H9 (cell line): ENCODE data around the gene COG3. TPM values are rescaled to one million over a fixed set of nuclear protein-coding genes. Genes with fewer than 3 reads are reported as not detected.

Experiments used
- DNase-seq: peaks from one replicate; pipeline ENCODE4 v3.0.0-alpha.2; 2017
- H2AFZ ChIP-seq: one replicate; pipeline ENCODE4 v1.6.1; 2013; ENCODE audit warnings: mild to moderate bottlenecking, low read length, control low read depth, moderate library complexity
- H2AK5ac ChIP-seq: 2 replicates; pipeline ENCODE4 v1.6.1; 2013; ENCODE audit warnings: low read length, control low read depth, mixed read lengths; ENCODE audit not compliant: insufficient read length
- H2BK120ac ChIP-seq: one replicate; pipeline ENCODE4 v1.6.1; 2013; ENCODE audit warnings: low read depth, mild to moderate bottlenecking, low read length, control low read depth, inconsistent platforms; ENCODE audit not compliant: poor library complexity, severe bottlenecking
- H2BK12ac ChIP-seq: 2 replicates; pipeline ENCODE4 v1.6.1; 2013; ENCODE audit warnings: low read length, control low read depth, mixed read lengths, low read depth; ENCODE audit not compliant: insufficient read length
- H2BK15ac ChIP-seq: 2 replicates; pipeline ENCODE4 v1.6.1; 2013; ENCODE audit warnings: low read depth, low read length, control low read depth
- H2BK20ac ChIP-seq: one replicate; pipeline ENCODE4 v1.6.1; 2013; ENCODE audit warnings: low read depth, mild to moderate bottlenecking, low read length, control low read depth, inconsistent platforms; ENCODE audit not compliant: poor library complexity, severe bottlenecking
- H2BK5ac ChIP-seq: 2 replicates; pipeline ENCODE4 v1.6.1; 2013; ENCODE audit warnings: low read length, control low read depth, mixed read lengths; ENCODE audit not compliant: insufficient read length
- H3K14ac ChIP-seq: 2 replicates; pipeline ENCODE4 v1.6.1; 2013; ENCODE audit warnings: low read length, control low read depth; ENCODE audit not compliant: insufficient read depth
- H3K18ac ChIP-seq: 2 replicates; pipeline ENCODE4 v1.6.1; 2013; ENCODE audit warnings: low read depth, mild to moderate bottlenecking, mixed read lengths, low read length, control low read depth; ENCODE audit not compliant: insufficient read length
- H3K23ac ChIP-seq: 2 replicates; pipeline ENCODE4 v1.6.1; 2013; ENCODE audit warnings: low read length, control low read depth, mixed read lengths, low read depth; ENCODE audit not compliant: insufficient read length
- H3K23me2 ChIP-seq: 2 replicates; pipeline ENCODE4 v1.6.1; 2013; ENCODE audit warnings: low read depth, mild to moderate bottlenecking, mixed read lengths, low read length, control low read depth; ENCODE audit not compliant: insufficient read length, poor library complexity, severe bottlenecking
- H3K27ac ChIP-seq: 2 replicates; pipeline ENCODE4 v1.5.1; 2013; ENCODE audit warnings: low read length, control low read depth, mixed read lengths, low read depth; ENCODE audit not compliant: insufficient read length
- H3K27me3 ChIP-seq: 2 replicates; pipeline ENCODE4 v1.6.1; 2013; ENCODE audit warnings: low read length, control low read depth, inconsistent platforms; ENCODE audit not compliant: insufficient read depth
- H3K4ac ChIP-seq: 2 replicates; pipeline ENCODE4 v1.6.1; 2013; ENCODE audit warnings: low read depth, mild to moderate bottlenecking, control low read depth, inconsistent platforms, low read length, moderate library complexity
- H3K4me1 ChIP-seq: 2 replicates; pipeline ENCODE4 v1.6.1; 2013; ENCODE audit warnings: low read length, control low read depth, inconsistent platforms; ENCODE audit not compliant: insufficient read depth
- H3K4me2 ChIP-seq: 2 replicates; pipeline ENCODE4 v1.6.1; 2013; ENCODE audit warnings: low read length, control low read depth, mixed read lengths; ENCODE audit not compliant: insufficient read length, insufficient read depth
- H3K56ac ChIP-seq: 2 replicates; pipeline ENCODE4 v1.6.1; 2013; ENCODE audit warnings: low read depth, mild to moderate bottlenecking, mixed read lengths, low read length, control low read depth; ENCODE audit not compliant: insufficient read length
- H3K79me1 ChIP-seq: 2 replicates; pipeline ENCODE4 v1.6.1; 2013; ENCODE audit warnings: low read depth, mild to moderate bottlenecking, moderate library complexity, low read length, control low read depth, inconsistent platforms; ENCODE audit not compliant: insufficient read depth, poor library complexity, severe bottlenecking
- H3K79me2 ChIP-seq: 2 replicates; pipeline ENCODE4 v1.6.1; 2013; ENCODE audit warnings: low read length, control low read depth, inconsistent platforms; ENCODE audit not compliant: insufficient read depth
- H3K9ac ChIP-seq: 2 replicates; pipeline ENCODE4 v1.6.1; 2013; ENCODE audit warnings: low read length, control low read depth, mixed read lengths; ENCODE audit not compliant: insufficient read length; ENCODE audit errors: extremely low read depth
- H3K9me3 ChIP-seq: one replicate; pipeline ENCODE4 v1.6.1; 2013; ENCODE audit warnings: low read depth, low read length, inconsistent platforms; ENCODE audit not compliant: control insufficient read depth
- H3T11ph ChIP-seq: one replicate; pipeline ENCODE4 v1.6.1; 2013; ENCODE audit warnings: mild to moderate bottlenecking, low read length, control low read depth, inconsistent platforms
- H4K20me1 ChIP-seq: one replicate; pipeline ENCODE4 v1.6.1; 2013; ENCODE audit not compliant: control insufficient read depth, insufficient read length, insufficient read depth
- H4K5ac ChIP-seq: 2 replicates; pipeline ENCODE4 v1.6.1; 2013; ENCODE audit warnings: low read depth, mild to moderate bottlenecking, mixed read lengths, low read length, control low read depth; ENCODE audit not compliant: insufficient read length
- H4K8ac ChIP-seq: replicated peaks from 2 replicates; pipeline ENCODE4 v1.6.1; 2013; ENCODE audit warnings: low read length, control low read depth, mixed read lengths, low read depth; ENCODE audit not compliant: insufficient read length
- H4K91ac ChIP-seq: 2 replicates; pipeline ENCODE4 v1.6.1; 2013; ENCODE audit warnings: low read depth, mild to moderate bottlenecking, moderate library complexity, mixed read lengths, low read length, control low read depth; ENCODE audit not compliant: insufficient read length
- H3K27ac Mint-ChIP-seq, 3 experiments: 2 replicates in 2 of 3; 3 replicates in 1 of 3; pipeline ENCODE4 v1.8.0; 2020 to 2021; ENCODE audit warnings: mixed read lengths in 3 of 3, mild to moderate bottlenecking in 1 of 3, moderate library complexity in 1 of 3
- H3K27me3 Mint-ChIP-seq: 2 replicates; pipeline ENCODE4 v1.8.0; 2021; ENCODE audit warnings: low read depth, mild to moderate bottlenecking, moderate library complexity, mixed read lengths
- H3K36me3 Mint-ChIP-seq, 3 experiments: 2 replicates in 2 of 3; 3 replicates in 1 of 3; pipeline ENCODE4 v1.8.0; 2020 to 2021; ENCODE audit warnings: low read depth in 3 of 3, mixed read lengths in 3 of 3; ENCODE audit not compliant: insufficient read depth in 1 of 3
- H3K4me1 Mint-ChIP-seq, 2 experiments: 2 replicates each; pipeline ENCODE4 v1.8.0; 2020; ENCODE audit warnings: mixed read lengths in 2 of 2
- H3K4me3 Mint-ChIP-seq, 2 experiments: 2 replicates in 1 of 2; 3 replicates in 1 of 2; pipeline ENCODE4 v1.8.0; 2020 to 2021; ENCODE audit warnings: mild to moderate bottlenecking in 2 of 2, mixed read lengths in 2 of 2, moderate library complexity in 1 of 2
- H3K9me3 Mint-ChIP-seq, 2 experiments: 2 replicates in 1 of 2; 3 replicates in 1 of 2; pipeline ENCODE4 v1.8.0; 2020; ENCODE audit warnings: mild to moderate bottlenecking in 2 of 2, mixed read lengths in 2 of 2, moderate library complexity in 1 of 2
- WGBS: extraction: QIAGEN DNeasy Blood & Tissue Kit; methylation state at CpG from one replicate; pipeline ENCODE4 v1.1.7; 2013; ENCODE audit warnings: missing lambda C conversion rate, low lambda C conversion rate, mixed read lengths; ENCODE audit not compliant: insufficient read length; ENCODE audit errors: extremely low coverage; 5-methylcytosine and 5-hydroxymethylcytosine counted together
- total RNA-seq: library from RNA; stranded (reverse); gene quantifications from 2 replicates; pipeline ENCODE4 v1.2.1, GENCODE V29; 2021
- TF ChIP-seq, protein P1 (sequence below): fragments of 200-600 bp; sonication (generic); conservative IDR thresholded peaks from 3 replicates; pipeline ENCODE4 v1.8.0; 2021; ENCODE audit warnings: antibody characterized with exemption, mild to moderate bottlenecking

Gene COG3
- total RNA-seq, 1 experiment from 2014 or later, result 16.5 TPM

DNA sequence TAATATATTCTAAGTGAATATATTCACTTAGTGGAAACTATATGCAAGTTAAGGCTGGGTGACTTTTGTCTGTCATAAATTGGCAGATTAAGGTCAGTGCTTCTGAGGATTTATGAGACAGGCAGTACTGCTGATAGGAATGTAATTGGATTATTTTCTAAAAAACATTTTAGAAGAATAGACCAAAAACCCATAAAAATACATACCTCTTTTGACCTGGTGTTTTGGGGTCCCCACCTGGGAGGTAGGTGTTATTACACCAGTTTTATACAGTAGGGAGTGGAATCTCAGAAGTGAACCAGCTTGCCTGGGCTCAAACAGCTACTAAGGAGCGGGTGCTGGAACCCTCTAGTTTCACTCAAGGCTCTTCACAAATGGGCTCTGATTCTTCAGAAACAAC lies 25.3 kb downstream of the COG3 start:
- H2AK5ac ChIP-seq, result no peak overlapping the region
- H3K4ac ChIP-seq, result no peak overlapping the region
- no peak overlapping the region for H2BK12ac ChIP-seq
- H4K8ac ChIP-seq, result no peak overlapping the region
- H4K91ac ChIP-seq, result no peak overlapping the region
- H2BK120ac ChIP-seq, result no peak overlapping the region
- no peak overlapping the region for H3K18ac ChIP-seq
- no peak overlapping the region for H2BK15ac ChIP-seq
- Mint-ChIP-seq H3K4me3 (no peak overlapping the region), H3K4me1 (no peaks in the 10 kb centered on the region), H3K36me3 (peaks cover 12 to 45% (median 43%) of the 10 kb centered on the region in 3 experiments), H3K9me3 (peaks cover 3 to 5% of the 10 kb centered on the region in 2 experiments; a peak in 3 of 5 replicates), H3K27ac (no peak overlapping the region), H3K27me3 (no peaks in the 10 kb centered on the region)
- no peaks in the 10 kb centered on the region for H3K79me2 ChIP-seq
- no peaks in the 10 kb centered on the region for H3K4me1 ChIP-seq
- no peak overlapping the region for H3K56ac ChIP-seq
- H2BK5ac ChIP-seq, result no peak overlapping the region
- no peak overlapping the region for H3K4me2 ChIP-seq
- WGBS, result no CpG with 5 or more reads among the region's 1 CpG
- H4K5ac ChIP-seq, result no peak overlapping the region
- H4K20me1 ChIP-seq, result no peaks in the 10 kb centered on the region
- no peak overlapping the region for H3K14ac ChIP-seq
- H2AFZ ChIP-seq, result no peak overlapping the region
- H3K23ac ChIP-seq, result no peak overlapping the region
- H2BK20ac ChIP-seq, result no peak overlapping the region
- H3K27ac ChIP-seq, result no peak overlapping the region
- no peak overlapping the region for H3T11ph ChIP-seq
- no peak overlapping the region for H3K9ac ChIP-seq
- no peaks in the 10 kb centered on the region for H3K23me2 ChIP-seq
- H3K9me3 ChIP-seq, result no peaks in the 10 kb centered on the region
- no peaks in the 10 kb centered on the region for H3K27me3 ChIP-seq
- no peak for DNase-seq
- H3K79me1 ChIP-seq, result no peaks in the 10 kb centered on the region
- TF ChIP-seq, protein P1, sequence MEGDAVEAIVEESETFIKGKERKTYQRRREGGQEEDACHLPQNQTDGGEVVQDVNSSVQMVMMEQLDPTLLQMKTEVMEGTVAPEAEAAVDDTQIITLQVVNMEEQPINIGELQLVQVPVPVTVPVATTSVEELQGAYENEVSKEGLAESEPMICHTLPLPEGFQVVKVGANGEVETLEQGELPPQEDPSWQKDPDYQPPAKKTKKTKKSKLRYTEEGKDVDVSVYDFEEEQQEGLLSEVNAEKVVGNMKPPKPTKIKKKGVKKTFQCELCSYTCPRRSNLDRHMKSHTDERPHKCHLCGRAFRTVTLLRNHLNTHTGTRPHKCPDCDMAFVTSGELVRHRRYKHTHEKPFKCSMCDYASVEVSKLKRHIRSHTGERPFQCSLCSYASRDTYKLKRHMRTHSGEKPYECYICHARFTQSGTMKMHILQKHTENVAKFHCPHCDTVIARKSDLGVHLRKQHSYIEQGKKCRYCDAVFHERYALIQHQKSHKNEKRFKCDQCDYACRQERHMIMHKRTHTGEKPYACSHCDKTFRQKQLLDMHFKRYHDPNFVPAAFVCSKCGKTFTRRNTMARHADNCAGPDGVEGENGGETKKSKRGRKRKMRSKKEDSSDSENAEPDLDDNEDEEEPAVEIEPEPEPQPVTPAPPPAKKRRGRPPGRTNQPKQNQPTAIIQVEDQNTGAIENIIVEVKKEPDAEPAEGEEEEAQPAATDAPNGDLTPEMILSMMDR, result peak; percentile 58
